ENCODE results near the gene GRM4. TPM values are rescaled to one million over a fixed set of nuclear protein-coding genes. Genes with fewer than 3 reads are reported as not detected.

The GRM4 gene
- total RNA-seq, 6 donors from 2014 or later = 0.24 TPM; not detected in 5

DNA sequence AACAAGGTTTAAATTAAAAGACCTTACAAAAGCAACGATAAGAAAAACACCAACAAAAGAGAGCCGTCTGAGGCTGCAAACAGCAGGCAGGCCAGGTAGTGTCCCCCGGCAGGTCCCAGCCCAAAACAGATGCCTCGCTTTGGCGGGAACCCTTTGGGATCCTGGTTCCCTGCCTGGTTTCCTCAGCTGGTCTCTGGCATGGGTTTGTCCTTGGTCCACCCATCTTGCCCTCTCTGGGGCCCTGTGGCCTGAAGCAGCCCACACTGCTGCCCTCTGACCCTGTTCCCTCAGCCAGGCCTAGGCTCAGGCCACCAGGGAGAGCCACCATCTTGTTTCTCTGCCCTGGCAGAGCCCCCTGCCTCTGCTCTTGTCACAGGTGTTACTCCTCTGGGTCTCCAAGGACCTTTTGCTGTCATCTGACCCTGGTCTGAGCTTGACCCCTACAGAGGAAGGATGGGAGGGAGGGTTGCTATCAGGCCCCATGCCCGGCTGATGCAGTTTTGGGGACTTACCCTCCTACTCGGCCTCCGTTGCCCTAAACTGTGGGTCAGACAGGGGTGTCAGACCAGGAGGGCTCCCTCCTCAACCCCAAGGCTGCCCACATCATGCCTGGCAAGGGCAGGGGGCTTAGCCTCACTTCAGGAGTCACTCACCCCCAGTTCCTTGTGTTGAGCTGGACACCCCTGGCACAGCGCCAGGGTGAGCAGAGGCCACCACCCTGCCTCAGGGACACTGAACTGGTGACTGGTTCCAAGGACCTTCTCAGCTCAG lies 30.6 kb upstream of the GRM4 start:
- H3K4me1 ChIP-seq = no peaks in the 10 kb centered on the region
- H3K27me3 ChIP-seq = no peaks in the 10 kb centered on the region
- H3K36me3 ChIP-seq = no peaks in the 10 kb centered on the region
- no peak for TF ChIP-seq EP300 (IDR thresholded peaks at IDR 0.05)
- no peak for TF ChIP-seq POLR2A (IDR thresholded peaks at IDR 0.05)
- TF ChIP-seq, protein P1, sequence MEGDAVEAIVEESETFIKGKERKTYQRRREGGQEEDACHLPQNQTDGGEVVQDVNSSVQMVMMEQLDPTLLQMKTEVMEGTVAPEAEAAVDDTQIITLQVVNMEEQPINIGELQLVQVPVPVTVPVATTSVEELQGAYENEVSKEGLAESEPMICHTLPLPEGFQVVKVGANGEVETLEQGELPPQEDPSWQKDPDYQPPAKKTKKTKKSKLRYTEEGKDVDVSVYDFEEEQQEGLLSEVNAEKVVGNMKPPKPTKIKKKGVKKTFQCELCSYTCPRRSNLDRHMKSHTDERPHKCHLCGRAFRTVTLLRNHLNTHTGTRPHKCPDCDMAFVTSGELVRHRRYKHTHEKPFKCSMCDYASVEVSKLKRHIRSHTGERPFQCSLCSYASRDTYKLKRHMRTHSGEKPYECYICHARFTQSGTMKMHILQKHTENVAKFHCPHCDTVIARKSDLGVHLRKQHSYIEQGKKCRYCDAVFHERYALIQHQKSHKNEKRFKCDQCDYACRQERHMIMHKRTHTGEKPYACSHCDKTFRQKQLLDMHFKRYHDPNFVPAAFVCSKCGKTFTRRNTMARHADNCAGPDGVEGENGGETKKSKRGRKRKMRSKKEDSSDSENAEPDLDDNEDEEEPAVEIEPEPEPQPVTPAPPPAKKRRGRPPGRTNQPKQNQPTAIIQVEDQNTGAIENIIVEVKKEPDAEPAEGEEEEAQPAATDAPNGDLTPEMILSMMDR (IDR thresholded peaks at IDR 0.05) = no peak
- TF ChIP-seq POLR2AphosphoS5 (IDR thresholded peaks at IDR 0.05) = no peak
- H3K9me3 ChIP-seq = no peaks in the 10 kb centered on the region
- DNase-seq = no peak
- ATAC-seq (ENCODE audit: low FRiP score in 2 of 2) = no peak
- no peak overlapping the region for H3K4me3 ChIP-seq
- H3K27ac ChIP-seq = no peak overlapping the region
- 91 to 95% methylated on average over 8 to 9 of the region's 9 CpGs for WGBS, 2 donors

GRCh38 chr6:34174846-34175399 lies 29.0 kb upstream of the GRM4 start:
- Histone ChIP-seq H3K36me3 (no peaks in the 10 kb centered on the region), H3K27ac (no peak overlapping the region), H3K27me3 (no peaks in the 10 kb centered on the region), H3K4me3 (no peak overlapping the region), H3K9me3 (no peaks in the 10 kb centered on the region), H3K4me1 (no peaks in the 10 kb centered on the region)
- no peak for DNase-seq
- WGBS, 2 donors = 85 to 89% methylated on average over 2 to 3 of the region's 3 CpGs
- no peak for TF ChIP-seq POLR2AphosphoS5 (IDR thresholded peaks at IDR 0.05)
- TF ChIP-seq EP300 (IDR thresholded peaks at IDR 0.05) = no peak
- TF ChIP-seq POLR2A (IDR thresholded peaks at IDR 0.05) = no peak
- TF ChIP-seq, protein P1 (IDR thresholded peaks at IDR 0.05) = no peak
- no peak for ATAC-seq (ENCODE audit: low FRiP score in 2 of 2)

GRCh38 chr6:34172961-34173775 lies 27.3 kb upstream of the GRM4 start:
- Histone ChIP-seq H3K27me3 (no peaks in the 10 kb centered on the region), H3K27ac (no peak overlapping the region), H3K4me1 (no peaks in the 10 kb centered on the region), H3K36me3 (no peaks in the 10 kb centered on the region), H3K9me3 (no peaks in the 10 kb centered on the region), H3K4me3 (no peak overlapping the region)
- DNase-seq = peak in 1 of 2 donors; percentile 6
- no peak for TF ChIP-seq POLR2AphosphoS5 (IDR thresholded peaks at IDR 0.05)
- TF ChIP-seq POLR2A (IDR thresholded peaks at IDR 0.05) = no peak
- TF ChIP-seq, protein P1 (IDR thresholded peaks at IDR 0.05) = no peak
- TF ChIP-seq EP300 (IDR thresholded peaks at IDR 0.05) = no peak
- ATAC-seq (ENCODE audit: low FRiP score in 2 of 2) = no peak
- WGBS, 2 donors = 85 to 92% methylated on average over 7 to 8 of the region's 9 CpGs

GRCh38 chr6:34170346-34170745 lies 24.5 kb upstream of the GRM4 start:
- 74 to 88% methylated on average over 4 of the region's 4 CpGs for WGBS, 2 donors

More at GRCh38 chr6:34170346-34170745, 24.5 kb upstream of the GRM4 start:
- TF ChIP-seq, protein P1 (IDR thresholded peaks at IDR 0.05) = no peak
- no peak for TF ChIP-seq EP300 (IDR thresholded peaks at IDR 0.05)
- TF ChIP-seq POLR2A (IDR thresholded peaks at IDR 0.05) = no peak
- TF ChIP-seq POLR2AphosphoS5 (IDR thresholded peaks at IDR 0.05) = no peak
- no peak for DNase-seq
- no peak for ATAC-seq (ENCODE audit: low FRiP score in 2 of 2)
- no peak overlapping the region for H3K4me3 ChIP-seq
- no peaks in the 10 kb centered on the region for H3K36me3 ChIP-seq
- no peaks in the 10 kb centered on the region for H3K4me1 ChIP-seq
- no peak overlapping the region for H3K27ac ChIP-seq
- no peaks in the 10 kb centered on the region for H3K27me3 ChIP-seq
- no peaks in the 10 kb centered on the region for H3K9me3 ChIP-seq

Measured in upper lobe of left lung (tissue), 6 donors.